Measurements from ENCODE around the gene XXYLT1.
"Not testable (repeated sequence)": the region's sequence is repeated elsewhere in the genome, so short reads cannot be mapped to it uniquely, and the experiment has no call there.

DNA sequence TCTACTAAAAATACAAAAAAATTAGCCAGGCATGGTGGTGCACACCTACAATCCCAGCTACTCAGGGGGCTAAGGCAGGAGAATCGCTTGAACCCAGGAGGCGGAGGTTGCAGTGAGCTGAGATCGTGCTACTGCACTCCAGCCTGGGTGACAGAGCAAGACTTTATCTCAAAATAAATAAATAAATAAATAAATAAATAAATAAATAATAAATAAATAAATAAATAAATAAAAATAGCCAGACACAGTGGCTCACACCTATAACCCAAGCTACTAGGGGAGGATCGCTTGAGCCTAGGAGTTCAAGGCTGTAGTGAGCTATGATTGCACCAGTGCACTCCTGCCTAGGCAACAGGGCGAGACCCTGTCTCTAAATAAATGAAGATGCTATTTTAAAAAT lies 19.7 kb upstream of the XXYLT1 start:
- TF ChIP-seq, protein P1, sequence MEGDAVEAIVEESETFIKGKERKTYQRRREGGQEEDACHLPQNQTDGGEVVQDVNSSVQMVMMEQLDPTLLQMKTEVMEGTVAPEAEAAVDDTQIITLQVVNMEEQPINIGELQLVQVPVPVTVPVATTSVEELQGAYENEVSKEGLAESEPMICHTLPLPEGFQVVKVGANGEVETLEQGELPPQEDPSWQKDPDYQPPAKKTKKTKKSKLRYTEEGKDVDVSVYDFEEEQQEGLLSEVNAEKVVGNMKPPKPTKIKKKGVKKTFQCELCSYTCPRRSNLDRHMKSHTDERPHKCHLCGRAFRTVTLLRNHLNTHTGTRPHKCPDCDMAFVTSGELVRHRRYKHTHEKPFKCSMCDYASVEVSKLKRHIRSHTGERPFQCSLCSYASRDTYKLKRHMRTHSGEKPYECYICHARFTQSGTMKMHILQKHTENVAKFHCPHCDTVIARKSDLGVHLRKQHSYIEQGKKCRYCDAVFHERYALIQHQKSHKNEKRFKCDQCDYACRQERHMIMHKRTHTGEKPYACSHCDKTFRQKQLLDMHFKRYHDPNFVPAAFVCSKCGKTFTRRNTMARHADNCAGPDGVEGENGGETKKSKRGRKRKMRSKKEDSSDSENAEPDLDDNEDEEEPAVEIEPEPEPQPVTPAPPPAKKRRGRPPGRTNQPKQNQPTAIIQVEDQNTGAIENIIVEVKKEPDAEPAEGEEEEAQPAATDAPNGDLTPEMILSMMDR (conservative IDR thresholded peaks at IDR 0.05; ENCODE audit: low read depth, low read length), result not testable (repeated sequence)
- TF ChIP-seq EZH2phosphoT487 (IDR thresholded peaks at IDR 0.05; ENCODE audit: borderline replicate concordance, low read length), result not testable (repeated sequence)
